GM10847 (cell line): ENCODE results near the gene UBE3D.

Source experiments
- POLR2A ChIP-seq: IDR thresholded peaks from 2 replicates; pipeline ENCODE4 v1.6.1; 2011; ENCODE audit not compliant: insufficient read length; ENCODE audit errors: extremely low read depth

Gene UBE3D

DNA sequence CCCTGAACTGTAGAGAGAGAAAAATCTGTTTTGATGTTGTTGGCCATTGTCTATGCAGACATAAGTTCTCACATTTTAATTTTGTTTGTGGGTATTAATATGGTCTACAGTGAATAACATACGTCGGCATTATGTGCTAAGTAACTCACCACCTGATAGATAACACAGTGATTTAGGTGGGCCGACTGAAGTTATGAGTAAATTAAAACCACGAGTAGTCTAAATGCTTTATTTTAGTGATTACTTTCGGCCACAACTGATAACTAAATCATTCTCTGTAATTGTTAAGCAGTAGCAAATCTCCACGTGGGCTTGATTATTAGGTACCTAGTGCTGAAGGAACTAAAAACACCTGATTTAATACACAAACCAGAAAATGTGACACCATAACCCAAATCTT lies 3.0 kb upstream of the UBE3D start:
- no peak for TF ChIP-seq POLR2A

DNA sequence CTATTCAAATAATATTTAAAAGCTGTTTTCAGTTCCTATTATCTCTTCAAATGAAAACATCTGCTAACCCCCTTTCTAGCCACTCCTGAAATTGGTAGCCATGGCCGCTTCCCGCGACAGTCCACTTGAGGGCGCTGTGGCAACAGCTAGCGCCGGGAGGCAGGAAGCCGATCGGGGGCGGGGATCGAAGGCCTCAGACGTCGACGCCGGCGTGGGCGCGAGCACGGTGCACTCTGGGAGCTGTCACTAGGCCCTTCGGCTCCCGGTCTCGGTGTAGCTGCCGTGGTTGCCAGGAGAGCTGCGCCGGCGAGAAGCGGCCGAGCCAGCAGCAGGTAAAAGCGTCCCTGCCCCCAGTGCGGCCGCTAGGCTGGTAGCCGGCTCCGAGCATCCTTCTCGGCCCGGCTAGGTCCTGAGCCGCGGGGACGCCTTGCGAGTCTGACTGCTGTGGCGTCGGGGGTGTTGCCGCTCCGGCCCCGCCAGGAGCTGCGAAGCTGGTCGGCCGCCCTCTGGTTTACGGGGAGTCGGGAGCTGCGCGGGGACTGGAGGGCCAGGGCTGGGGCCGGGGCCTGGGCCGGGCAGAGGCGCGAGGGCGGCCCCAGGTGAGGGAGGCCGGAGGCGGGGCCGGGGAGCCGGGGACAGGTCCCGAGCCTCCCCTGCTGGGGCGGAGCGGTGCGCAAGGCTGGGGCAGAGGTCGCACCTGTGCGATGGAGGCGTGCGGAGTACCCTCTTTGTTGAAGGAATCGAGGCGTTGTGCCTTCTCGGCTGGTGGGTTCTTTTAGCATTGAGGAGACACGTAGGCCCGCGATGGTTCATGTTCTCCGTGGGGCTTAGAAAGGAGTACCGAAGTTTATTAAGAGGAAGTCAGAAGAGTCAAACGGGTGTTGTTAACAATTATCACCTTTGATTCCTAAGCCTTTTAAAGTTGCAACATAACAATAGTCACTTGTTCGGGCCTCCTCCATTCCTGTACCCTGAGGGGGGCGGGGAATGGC lies 2.1 kb upstream of the UBE3D start, which contains the start of gene DOP1A:
Gene DOP1A, plus strand, starts transcription at position 224 of the 992 bp plus-strand sequence. CDS start 29,307 bp downstream, outside the sequence.
- TF ChIP-seq POLR2A, result peak; percentile 60

DNA sequence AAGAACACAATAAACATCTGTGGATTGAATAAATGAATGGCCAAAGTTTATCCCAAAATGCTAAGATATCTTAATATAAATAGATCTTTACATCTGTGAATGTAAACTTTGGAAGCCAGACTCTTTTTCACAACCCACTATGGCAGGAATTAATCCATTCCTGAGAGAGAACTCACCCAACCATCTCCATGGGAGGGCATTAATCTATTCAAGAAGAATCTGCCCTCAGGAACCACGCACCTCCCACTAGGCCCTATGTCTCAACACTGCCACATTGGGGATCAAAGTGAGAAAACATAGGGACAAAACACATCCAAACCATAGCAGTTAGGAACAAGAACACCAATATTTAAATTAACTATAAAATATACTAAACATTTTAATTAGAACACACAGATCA lies 3.4 kb downstream of the UBE3D start:
- no peak for TF ChIP-seq POLR2A

DNA sequence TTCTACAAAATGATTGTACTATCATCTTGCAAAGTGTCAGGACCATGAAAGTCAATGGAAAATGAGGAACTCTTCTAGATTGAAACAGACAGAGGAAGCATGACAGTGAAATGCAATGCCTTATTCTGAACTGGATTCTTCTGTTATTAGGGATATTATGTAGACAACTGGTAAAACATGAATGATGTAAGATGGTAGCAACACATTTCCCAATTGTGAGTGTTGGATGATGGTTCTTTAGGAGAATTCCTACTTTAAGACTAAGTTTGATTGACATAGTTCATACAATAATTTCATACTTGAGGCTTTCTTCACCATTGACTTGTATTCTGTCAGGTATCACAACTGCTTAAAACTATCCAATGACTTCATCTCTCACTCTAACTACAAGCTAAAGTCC lies 4.5 kb downstream of the UBE3D start:
- TF ChIP-seq POLR2A, result no peak

DNA sequence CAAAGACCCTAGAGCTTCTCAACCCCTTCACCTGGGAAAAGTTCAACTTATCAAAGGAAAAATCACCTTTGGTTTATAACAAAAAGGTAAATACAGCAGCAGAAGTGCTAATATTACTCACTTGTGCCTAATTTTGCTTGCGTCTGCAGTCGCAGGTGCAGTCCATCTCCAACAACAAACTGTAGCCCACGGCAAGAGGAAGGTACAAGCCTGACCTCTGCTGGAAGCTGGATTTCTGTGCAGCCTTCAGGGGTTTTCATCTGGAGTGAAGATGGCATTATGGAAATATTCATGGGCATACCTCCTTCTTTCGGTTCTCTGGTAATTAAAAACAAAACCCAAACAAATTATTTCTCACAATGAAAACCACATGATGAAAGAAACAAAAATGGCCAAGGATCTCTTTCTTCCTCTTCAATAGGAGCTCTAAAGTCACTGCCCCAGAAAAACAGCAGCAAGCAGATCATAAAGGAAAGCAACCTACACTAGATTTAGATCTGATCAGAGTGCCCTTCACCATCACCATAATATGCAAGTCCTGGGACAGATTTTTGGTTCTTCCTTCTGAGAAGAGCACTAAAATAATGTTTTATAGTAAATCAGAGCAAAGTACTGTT lies 7.8 kb downstream of the UBE3D start:
- TF ChIP-seq POLR2A, result no peak

DNA sequence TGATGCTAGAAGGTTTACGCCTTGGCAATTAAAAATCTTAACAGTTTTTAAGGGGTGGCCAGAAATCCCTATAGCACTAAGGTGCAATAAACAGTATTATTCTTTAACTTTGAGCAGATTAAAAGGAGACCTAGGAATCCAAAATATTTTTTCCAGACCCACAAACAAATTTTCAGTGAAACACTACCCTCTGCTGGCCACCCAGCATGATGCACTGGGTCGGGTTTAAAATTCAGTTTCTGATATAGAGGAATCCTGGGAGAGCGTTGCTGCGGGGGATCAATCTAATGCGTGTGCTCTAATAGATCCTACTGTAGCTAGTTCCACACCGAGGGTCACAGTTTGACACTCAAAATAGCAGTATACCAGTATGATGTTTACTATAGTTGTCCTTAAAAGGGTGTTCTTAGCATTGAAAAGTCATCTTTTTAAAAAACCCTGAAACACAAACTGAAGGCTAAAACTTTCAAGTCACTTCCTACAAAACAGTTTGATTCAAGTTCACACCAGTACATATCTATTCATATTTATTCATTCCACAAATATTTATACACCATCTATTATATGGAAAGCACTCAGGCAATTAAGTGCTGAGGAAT lies 10.2 kb downstream of the UBE3D start:
- no peak for TF ChIP-seq POLR2A

DNA sequence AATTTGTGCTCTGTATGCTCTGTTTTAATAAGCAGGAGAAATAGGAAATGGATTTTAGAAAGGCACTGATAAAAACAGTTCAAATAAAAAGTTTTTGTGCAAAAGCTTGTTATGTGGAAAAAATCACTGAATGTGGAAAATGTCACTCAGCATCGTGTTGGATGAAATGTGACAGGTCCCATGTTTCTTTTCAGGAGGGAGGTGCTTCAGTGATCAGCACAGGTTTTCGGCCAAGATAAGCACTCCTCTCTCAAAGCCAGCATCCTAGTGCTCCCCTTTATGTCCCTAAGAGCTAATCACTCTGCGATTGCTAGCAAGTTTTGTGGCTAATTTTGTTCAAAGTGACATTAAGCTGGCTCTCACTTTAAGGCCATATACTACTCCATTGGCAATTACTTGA lies 12.0 kb downstream of the UBE3D start:
- no peak for TF ChIP-seq POLR2A

DNA sequence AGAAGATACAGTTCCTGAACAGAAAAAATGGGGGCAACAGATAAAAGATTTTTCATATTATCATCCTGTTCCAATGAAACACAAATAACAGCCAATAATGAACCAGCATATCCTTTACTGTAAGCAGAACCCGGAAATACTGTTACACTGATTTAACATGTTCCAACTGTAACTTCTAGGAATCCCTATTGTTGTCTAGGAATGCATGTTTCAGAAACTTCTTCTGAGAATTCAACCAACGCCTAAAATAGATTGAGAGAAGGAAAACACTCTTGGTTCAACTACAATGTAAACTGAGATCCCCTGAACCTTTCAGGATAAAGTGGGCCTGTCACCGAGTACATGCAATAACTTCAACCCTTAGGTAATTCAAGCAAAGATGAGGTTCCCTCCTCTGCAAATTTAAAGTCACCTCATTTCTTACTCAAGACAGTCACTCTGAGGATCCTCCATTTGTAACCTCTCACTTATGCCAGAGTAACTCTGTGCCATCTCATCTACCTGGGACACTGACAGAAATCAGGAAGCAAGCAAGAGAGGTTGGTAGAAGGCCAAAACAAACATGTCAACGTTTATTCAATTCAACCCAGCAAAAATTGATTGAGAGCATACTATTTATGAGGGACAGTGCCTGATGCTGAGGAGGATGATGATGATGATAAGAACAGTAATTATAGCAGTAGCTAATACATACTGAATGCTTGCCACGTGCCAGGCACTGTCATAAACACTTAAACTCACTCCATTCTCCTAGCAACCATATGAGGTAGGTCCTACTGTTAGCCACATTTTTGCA lies 14.1 kb downstream of the UBE3D start:
- no peak for TF ChIP-seq POLR2A

DNA sequence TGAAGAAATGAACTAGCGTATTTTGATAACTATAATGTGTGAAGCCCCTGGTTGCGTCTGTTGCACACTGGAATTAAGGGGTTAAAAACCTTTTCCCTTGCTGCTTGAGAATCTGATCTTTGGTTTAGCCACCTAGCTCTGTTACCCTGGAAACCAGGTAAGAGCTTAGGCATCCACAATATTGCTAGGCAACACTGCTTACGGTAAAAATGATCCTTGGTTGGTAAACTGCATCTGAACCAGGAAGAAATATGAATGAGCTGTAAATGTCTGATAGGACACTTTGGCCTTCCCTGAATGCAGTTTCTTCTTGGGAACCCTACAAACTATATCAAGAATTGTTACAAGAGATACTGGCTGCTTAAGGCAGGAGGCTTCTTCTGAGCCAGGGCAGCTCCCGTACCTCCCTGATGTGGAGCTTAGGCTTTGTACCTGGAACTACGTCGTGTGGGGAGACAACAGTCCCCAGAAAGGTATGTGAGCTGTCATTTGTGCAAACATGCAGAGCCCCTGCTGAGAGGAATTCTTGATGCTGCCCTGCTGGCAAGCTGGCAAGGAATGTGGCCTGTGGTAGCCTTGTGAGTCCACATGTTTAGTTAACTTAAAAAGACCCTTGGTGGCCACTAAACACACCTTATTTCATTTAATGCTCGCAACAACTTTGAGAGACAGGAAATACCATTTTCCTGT lies 18.4 kb downstream of the UBE3D start:
- no peak for TF ChIP-seq POLR2A

DNA sequence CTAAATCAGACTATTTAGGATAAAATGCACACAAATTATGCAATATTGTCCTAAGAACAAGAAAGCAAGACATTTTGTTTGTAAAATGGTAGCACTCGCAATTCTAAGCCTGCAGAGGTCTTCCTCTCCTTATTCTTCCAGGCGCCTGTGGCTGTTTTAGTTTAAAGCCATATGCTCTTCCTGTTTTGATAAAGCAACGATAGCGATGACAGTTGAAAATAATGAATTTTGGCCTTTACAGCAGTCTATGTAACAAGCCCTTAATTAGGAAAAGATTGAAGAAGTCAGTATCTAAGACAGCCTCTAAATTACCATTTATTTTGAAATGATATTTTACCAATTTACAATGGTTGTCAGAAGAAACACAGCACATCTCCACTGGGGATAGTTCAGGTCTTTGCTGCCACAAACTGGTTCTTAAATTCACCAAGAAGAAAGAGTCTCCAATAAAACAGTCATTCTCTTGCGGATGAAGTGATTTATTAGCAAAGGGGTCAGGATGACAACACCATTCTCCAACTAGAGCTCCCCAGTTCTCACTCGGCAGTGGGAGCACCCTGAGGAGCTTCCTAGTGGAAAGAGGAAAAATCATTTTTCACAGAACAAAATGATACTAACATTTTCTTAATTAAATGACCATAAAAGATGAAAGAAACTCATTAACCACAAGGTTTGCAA lies 21.4 kb downstream of the UBE3D start:
- no peak for TF ChIP-seq POLR2A

DNA sequence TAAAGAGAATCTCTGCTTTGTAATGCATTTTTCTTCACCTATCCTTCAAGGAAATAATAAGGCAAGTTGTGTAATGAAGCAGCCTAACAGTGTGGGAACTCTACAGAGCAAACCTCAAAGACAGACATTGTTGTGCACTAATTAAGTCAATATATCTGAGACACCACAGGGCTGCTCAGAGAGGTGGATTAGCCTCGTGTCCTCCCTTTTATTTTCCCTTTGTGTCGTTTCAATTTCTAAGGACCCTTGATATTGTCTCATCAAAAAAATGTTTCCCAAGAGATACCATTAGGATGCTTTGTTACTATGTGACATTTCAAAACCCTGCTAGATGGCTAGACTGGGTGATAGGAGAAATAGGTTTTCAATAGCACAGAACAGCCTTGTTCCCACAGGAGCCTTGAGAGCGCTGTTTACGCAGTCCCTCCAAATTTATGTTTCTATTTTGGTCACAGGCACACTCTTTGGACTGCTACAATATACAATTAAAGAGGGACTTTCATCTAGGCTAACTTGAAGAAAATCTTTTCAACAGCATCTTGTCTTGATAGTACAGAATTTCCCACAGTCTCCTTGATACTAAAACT lies 23.1 kb downstream of the UBE3D start:
- TF ChIP-seq POLR2A, result no peak

DNA sequence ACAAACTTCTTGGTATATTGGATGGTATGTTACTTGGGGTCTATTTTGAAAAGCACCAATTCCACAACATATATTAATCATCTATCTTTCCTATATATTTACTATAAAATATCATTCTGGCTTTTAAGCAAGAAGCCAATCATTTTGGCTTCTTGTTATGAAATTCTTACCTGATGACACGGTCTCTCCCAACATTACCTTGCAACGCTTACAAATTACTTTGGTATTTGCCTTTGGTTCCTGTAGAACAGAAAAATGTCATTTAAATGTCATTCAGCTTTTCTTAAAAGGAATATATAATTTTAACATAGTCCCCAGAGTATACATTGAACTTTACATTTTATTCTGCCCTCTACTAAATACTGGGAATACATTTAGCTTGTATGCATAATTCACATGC lies 27.4 kb downstream of the UBE3D start:
- no peak for TF ChIP-seq POLR2A

DNA sequence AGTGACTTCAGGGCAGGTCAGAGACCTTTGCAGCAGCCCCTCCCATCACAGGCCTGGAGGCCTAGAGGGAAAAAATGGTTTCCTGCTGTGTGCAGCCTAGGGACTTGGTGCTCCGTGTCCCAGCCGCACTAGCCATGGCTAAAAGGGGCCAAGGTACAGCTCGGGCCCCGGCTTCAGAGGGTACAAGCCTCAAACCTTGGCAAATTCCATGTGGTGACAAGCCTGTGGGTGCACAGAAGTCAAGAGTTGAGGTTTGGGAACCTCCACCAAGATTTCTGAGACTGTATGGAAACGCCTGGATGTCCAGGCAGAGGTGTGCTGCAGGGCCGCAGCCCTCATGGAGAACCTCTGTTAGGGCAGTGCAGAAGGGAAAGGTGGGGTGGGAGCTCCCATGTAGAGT lies 34.0 kb downstream of the UBE3D start:
- TF ChIP-seq POLR2A, result no peak

DNA sequence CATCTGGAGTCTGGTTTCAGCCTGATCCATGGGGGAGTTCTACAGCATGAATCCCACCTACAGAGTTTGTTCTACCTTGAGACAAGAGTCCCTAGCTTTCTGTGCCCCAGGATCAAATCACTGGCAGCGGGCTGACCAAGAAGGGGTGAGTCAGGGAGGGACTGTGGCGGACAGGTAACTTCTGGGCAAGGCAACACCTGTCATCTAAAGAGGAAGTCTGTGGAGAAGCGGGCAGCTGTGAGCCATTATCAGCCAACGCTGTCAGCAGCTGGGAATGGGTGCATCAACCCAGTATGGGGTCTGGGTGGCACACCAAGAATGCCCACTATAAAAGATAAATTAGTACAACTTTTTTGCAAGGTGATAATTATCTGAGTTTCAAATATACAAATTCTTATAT lies 45.9 kb downstream of the UBE3D start:
- no peak for TF ChIP-seq POLR2A

DNA sequence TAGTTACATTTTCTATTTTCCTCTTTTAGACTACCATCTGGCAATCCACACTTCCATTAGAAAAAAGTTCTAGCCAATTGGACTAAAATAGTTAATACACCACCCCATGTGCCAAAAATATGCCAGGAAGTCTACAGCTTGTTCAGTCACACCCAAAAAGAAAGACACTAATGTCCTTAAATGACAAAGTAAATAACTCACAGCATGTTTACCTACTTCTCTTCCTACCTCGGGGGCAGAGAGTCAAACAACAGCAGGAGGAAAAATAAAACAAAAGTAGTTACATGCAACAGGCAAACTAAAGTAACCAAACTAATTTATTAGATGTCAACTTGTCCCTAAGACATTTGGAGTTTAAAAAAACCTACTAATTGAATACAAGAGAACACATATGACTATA lies 57.0 kb downstream of the UBE3D start:
- TF ChIP-seq POLR2A, result no peak
